Astrocyte (in vitro differentiated cells and primary cell): ENCODE measurements around the gene EML5. TPM values are rescaled to one million over a fixed set of nuclear protein-coding genes. Genes with fewer than 3 reads are reported as not detected.

Experiments
- DNase-seq: peaks from one replicate; pipeline ENCODE4 v3.0.0-alpha.2; 2010; ENCODE audit warnings: low read depth
- FAIRE-seq: peaks from 2 replicates; lab custom pipeline; 2011; peaks lifted over from hg19 to GRCh38; lab: Jason Lieb, UNC
- H2AFZ ChIP-seq: 2 replicates; pipeline ENCODE4 v1.6.0; 2012; ENCODE audit warnings: low read depth, low read length, inconsistent platforms
- H3K27ac ChIP-seq: 2 replicates; pipeline ENCODE4 v1.5.1; 2011; ENCODE audit warnings: low read depth, low read length, inconsistent platforms
- H3K27me3 ChIP-seq: 2 replicates; pipeline ENCODE4 v1.6.0; 2011; ENCODE audit warnings: low read length, inconsistent platforms; ENCODE audit not compliant: insufficient read depth
- H3K36me3 ChIP-seq: 2 replicates; pipeline ENCODE4 v1.5.1; 2011; ENCODE audit warnings: low read length, inconsistent platforms; ENCODE audit not compliant: insufficient read depth
- H3K4me1 ChIP-seq: 2 replicates; pipeline ENCODE4 v1.5.1; 2011; ENCODE audit warnings: low read length, inconsistent platforms; ENCODE audit not compliant: insufficient read depth
- H3K4me2 ChIP-seq: 2 replicates; pipeline ENCODE4 v1.6.0; 2012; ENCODE audit warnings: low read length, inconsistent platforms
- H3K4me3 ChIP-seq: 2 replicates; pipeline ENCODE4 v1.5.1; 2011; ENCODE audit warnings: low read depth, mild to moderate bottlenecking, low read length, inconsistent platforms; ENCODE audit not compliant: insufficient read depth
- H3K79me2 ChIP-seq: 2 replicates; pipeline ENCODE4 v1.6.0; 2012; ENCODE audit warnings: mild to moderate bottlenecking, low read length, inconsistent platforms; ENCODE audit not compliant: insufficient read depth
- H3K9ac ChIP-seq: 2 replicates; pipeline ENCODE4 v1.6.0; 2012; ENCODE audit warnings: mild to moderate bottlenecking, low read length, inconsistent platforms
- H3K9me3 ChIP-seq: 2 replicates; pipeline ENCODE4 v1.5.1; 2012; ENCODE audit warnings: low read depth, mild to moderate bottlenecking, low read length, inconsistent platforms; ENCODE audit not compliant: insufficient read depth
- H4K20me1 ChIP-seq: 2 replicates; pipeline ENCODE4 v1.6.0; 2012; ENCODE audit warnings: low read length, inconsistent platforms; ENCODE audit not compliant: insufficient read depth
- H3K27ac Mint-ChIP-seq: one replicate; pipeline ENCODE4 v1.8.0; 2021; ENCODE audit warnings: mild to moderate bottlenecking, mixed read lengths; ENCODE audit not compliant: unreplicated experiment
- H3K27me3 Mint-ChIP-seq: one replicate; pipeline ENCODE4 v1.8.0; 2021; ENCODE audit warnings: low read depth, mixed read lengths; ENCODE audit not compliant: unreplicated experiment
- H3K36me3 Mint-ChIP-seq: one replicate; pipeline ENCODE4 v1.8.0; 2021; ENCODE audit warnings: low read depth, mixed read lengths; ENCODE audit not compliant: unreplicated experiment
- H3K4me1 Mint-ChIP-seq: one replicate; pipeline ENCODE4 v1.8.0; 2021; ENCODE audit warnings: low read depth, mixed read lengths; ENCODE audit not compliant: unreplicated experiment
- H3K4me3 Mint-ChIP-seq: one replicate; pipeline ENCODE4 v1.8.0; 2021; ENCODE audit warnings: mild to moderate bottlenecking, moderate library complexity, mixed read lengths; ENCODE audit not compliant: unreplicated experiment
- H3K9me3 Mint-ChIP-seq: one replicate; pipeline ENCODE4 v1.8.0; 2021; ENCODE audit warnings: mild to moderate bottlenecking, mixed read lengths; ENCODE audit not compliant: unreplicated experiment
- EZH2 ChIP-seq: IDR thresholded peaks from 2 replicates; pipeline ENCODE4 v1.6.1; 2012; ENCODE audit warnings: mild to moderate bottlenecking, low read length, inconsistent platforms; ENCODE audit not compliant: insufficient read depth
- total RNA-seq: library from RNA; stranded (reverse); gene quantifications from 2 replicates; pipeline ENCODE4 v1.2.1, GENCODE V29; 2021
- TF ChIP-seq, protein P1 (sequence below): IDR thresholded peaks from 2 replicates; pipeline ENCODE4 v1.5.1; 2011; ENCODE audit warnings: low read depth, mild to moderate bottlenecking, inconsistent platforms, low read length, moderate library complexity; ENCODE audit not compliant: insufficient read depth

The EML5 gene
- total RNA-seq, 1 donor from 2014 or later, result 0.05 TPM

DNA sequence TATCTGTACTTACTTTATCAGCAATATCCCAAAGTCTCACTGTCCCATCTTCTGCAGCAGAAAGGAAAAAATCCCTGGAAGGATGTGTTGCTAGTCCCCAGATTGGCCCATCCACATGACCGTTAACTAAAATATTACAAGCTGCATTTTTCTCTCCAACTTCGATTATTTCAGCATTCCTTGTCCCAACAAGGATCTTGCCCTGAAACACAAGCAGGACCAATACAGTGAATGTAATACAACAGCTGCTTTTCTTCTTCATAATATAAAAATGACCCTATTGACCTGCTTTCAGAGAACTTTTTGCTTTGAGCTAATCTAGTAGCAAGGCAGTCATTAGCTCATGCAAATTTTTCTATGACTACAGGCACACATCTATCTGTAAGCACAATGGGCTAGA, 171.7 kb downstream of the EML5 start:
- Histone ChIP-seq H3K36me3 (no peaks in the 10 kb centered on the region), H2AFZ (no peak overlapping the region), H3K4me2 (no peak overlapping the region), H4K20me1 (no peaks in the 10 kb centered on the region), H3K9ac (no peak overlapping the region), H3K79me2 (no peaks in the 10 kb centered on the region), H3K9me3 (no peaks in the 10 kb centered on the region), H3K4me1 (no peaks in the 10 kb centered on the region), H3K27ac (no peak overlapping the region), H3K27me3 (no peaks in the 10 kb centered on the region), H3K4me3 (no peak overlapping the region)
- peak; percentile 26 for FAIRE-seq
- no peak overlapping the region for H3K27ac Mint-ChIP-seq
- peaks cover 2% of the 10 kb centered on the region for H3K9me3 Mint-ChIP-seq
- no peak overlapping the region for H3K4me3 Mint-ChIP-seq
- DNase-seq, result no peak
- peaks cover 7% of the 10 kb centered on the region for H3K4me1 Mint-ChIP-seq
- no peaks in the 10 kb centered on the region for H3K27me3 Mint-ChIP-seq
- peaks cover 2% of the 10 kb centered on the region for H3K36me3 Mint-ChIP-seq
- TF ChIP-seq, protein P1, sequence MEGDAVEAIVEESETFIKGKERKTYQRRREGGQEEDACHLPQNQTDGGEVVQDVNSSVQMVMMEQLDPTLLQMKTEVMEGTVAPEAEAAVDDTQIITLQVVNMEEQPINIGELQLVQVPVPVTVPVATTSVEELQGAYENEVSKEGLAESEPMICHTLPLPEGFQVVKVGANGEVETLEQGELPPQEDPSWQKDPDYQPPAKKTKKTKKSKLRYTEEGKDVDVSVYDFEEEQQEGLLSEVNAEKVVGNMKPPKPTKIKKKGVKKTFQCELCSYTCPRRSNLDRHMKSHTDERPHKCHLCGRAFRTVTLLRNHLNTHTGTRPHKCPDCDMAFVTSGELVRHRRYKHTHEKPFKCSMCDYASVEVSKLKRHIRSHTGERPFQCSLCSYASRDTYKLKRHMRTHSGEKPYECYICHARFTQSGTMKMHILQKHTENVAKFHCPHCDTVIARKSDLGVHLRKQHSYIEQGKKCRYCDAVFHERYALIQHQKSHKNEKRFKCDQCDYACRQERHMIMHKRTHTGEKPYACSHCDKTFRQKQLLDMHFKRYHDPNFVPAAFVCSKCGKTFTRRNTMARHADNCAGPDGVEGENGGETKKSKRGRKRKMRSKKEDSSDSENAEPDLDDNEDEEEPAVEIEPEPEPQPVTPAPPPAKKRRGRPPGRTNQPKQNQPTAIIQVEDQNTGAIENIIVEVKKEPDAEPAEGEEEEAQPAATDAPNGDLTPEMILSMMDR, result no peak
- TF ChIP-seq EZH2, result no peak

DNA sequence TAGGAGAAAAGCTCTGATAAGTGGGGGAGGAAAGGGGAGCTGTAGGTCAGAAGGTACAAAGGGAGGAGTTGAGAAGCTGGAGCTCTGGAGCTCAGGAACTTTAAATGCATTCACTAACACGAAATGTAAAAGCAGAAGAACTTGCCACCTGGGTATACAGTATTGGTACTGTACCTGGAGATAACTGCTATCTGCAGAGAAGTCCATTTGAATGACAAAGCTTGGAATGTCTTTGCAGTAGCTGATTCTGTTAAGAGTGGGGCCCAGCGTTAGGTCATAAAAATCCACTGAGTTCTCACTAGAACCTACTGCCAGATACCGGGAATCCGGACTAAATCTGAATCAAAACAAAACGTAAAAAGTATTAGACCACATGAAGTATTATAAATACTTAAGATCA, 174.3 kb downstream of the EML5 start:
- H3K27ac Mint-ChIP-seq, result no peak overlapping the region

DNA sequence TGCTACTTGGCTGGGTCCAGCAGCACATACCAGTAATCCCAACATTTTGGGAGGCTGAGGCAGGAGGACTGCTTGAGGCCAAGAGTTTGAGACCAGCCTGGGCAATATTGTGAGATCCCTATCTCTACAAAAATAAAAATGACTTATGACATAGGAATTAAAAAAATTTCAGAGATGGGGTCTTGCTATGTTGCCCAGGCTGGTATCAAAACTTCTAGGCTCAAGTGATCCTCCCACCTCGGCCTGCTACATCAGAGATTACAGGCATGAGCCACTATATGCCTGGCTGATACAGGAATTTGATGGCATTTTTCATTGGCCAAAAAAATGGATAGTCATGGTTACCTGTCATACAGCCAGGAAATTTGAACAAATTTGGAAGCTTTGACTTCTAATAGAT, 175.3 kb downstream of the EML5 start:
- H3K36me3 Mint-ChIP-seq, result peaks cover 1% of the 10 kb centered on the region
- Histone ChIP-seq H3K4me2 (no peak overlapping the region), H2AFZ (no peak overlapping the region), H3K4me1 (peaks cover 26% of the 10 kb centered on the region), H3K79me2 (no peaks in the 10 kb centered on the region), H3K9ac (no peak overlapping the region), H3K4me3 (no peak overlapping the region), H3K36me3 (peaks cover 5% of the 10 kb centered on the region), H3K27ac (no peak overlapping the region), H3K9me3 (no peaks in the 10 kb centered on the region), H4K20me1 (no peaks in the 10 kb centered on the region), H3K27me3 (no peaks in the 10 kb centered on the region)
- DNase-seq (no peak), FAIRE-seq (no peak)
- TF ChIP-seq, protein P1, result no peak
- no peak for TF ChIP-seq EZH2
- no peak overlapping the region for H3K4me3 Mint-ChIP-seq
- H3K9me3 Mint-ChIP-seq, result peaks cover 1% of the 10 kb centered on the region
- H3K4me1 Mint-ChIP-seq, result peaks cover 35% of the 10 kb centered on the region
- no peak overlapping the region for H3K27ac Mint-ChIP-seq
- H3K27me3 Mint-ChIP-seq, result no peaks in the 10 kb centered on the region

More for the DNA sequence above, 174.3 kb downstream of the EML5 start:
- Histone ChIP-seq H2AFZ (no peak overlapping the region), H3K27me3 (no peaks in the 10 kb centered on the region), H3K36me3 (peaks cover 2% of the 10 kb centered on the region), H3K4me3 (no peak overlapping the region), H3K27ac (no peak overlapping the region), H3K9ac (no peak overlapping the region), H3K4me2 (no peak overlapping the region), H3K79me2 (no peaks in the 10 kb centered on the region), H4K20me1 (no peaks in the 10 kb centered on the region), H3K4me1 (peaks cover 16% of the 10 kb centered on the region), H3K9me3 (no peaks in the 10 kb centered on the region)
- Mint-ChIP-seq H3K27me3 (no peaks in the 10 kb centered on the region), H3K4me1 (peaks cover 27% of the 10 kb centered on the region), H3K36me3 (peaks cover under 1% of the 10 kb centered on the region), H3K4me3 (no peak overlapping the region), H3K9me3 (peaks cover 2% of the 10 kb centered on the region)
- DNase-seq (no peak), FAIRE-seq (no peak)
- TF ChIP-seq EZH2, result no peak
- TF ChIP-seq, protein P1, result no peak
